NCI-H128 (cell line): ENCODE results near the gene ODAD2.

Experiments
- DNase-seq: peaks from one replicate; lab custom pipeline; 2025; ENCODE audit not compliant: unreplicated experiment; lab: John Stamatoyannopoulos, UW

The ODAD2 gene

GRCh38 chr10:27838901-27839300, 160.0 kb downstream of the ODAD2 start:
- DNase-seq: no peak

DNA sequence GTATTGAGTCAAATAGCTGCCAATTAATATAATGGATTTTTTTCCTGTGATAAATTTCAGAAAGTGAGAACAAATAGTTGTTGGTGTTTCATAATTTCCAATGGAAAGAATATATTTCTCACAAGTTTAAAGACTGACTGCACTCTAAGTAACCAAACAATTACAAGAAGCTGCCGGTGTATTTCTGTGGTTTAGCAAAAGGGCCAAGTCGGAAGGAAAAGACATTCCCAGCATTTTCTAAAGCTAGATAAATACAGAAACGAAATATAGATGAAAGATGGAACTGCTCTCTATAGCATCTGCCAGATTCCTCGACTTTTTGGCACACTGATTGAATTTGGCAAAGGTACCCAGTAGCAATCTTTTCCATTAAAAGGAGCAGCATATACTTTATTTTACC, 160.5 kb downstream of the ODAD2 start:
- no peak for DNase-seq

DNA sequence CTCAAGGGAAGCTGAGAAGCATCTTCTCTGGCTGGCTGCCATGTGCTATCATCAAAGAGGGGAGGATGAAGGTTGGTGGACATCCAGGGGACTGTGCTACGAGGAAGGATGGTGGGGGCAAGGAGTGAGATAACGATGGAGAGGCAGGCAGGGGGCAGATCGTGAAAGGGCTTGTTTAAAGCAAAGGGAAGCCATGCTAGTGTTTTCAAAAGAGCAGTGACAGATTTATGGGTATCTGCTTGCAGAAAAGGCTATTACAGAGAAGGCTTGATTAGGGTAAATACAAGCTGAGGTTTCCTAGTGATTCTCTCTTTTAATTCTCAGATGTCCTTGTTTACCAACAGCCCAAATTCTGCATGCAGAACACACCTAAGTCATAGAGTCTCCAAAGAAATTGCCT, 164.4 kb downstream of the ODAD2 start:
- no peak for DNase-seq

- DNase-seq: no peak
Observed at GRCh38 chr10:27833792-27834191, 165.1 kb downstream of the ODAD2 start.

DNA sequence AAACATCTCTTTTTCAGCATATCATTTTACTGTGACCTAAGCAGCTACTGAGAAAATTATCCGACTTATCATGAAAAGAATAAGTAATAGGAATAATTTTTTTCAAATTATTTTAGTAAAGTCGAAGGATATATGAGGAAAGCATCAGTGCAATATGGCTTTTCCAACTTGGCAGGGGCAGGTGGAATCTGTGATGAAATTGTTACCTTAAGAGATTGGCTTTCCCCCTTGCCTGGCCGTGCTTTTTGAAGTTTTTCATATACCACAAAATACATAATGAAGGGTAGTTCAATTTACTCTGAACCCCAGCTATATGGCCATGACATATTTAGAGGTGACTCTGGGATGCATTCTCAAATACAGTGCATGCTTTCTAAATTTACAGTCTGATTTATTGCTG, 166.1 kb downstream of the ODAD2 start:
- DNase-seq: no peak

GRCh38 chr10:27826369-27826768, 172.5 kb downstream of the ODAD2 start:
- no peak for DNase-seq

GRCh38 chr10:27822301-27822700, 176.6 kb downstream of the ODAD2 start:
- DNase-seq: no peak

GRCh38 chr10:27820637-27821036, 178.2 kb downstream of the ODAD2 start:
- DNase-seq: no peak

DNA sequence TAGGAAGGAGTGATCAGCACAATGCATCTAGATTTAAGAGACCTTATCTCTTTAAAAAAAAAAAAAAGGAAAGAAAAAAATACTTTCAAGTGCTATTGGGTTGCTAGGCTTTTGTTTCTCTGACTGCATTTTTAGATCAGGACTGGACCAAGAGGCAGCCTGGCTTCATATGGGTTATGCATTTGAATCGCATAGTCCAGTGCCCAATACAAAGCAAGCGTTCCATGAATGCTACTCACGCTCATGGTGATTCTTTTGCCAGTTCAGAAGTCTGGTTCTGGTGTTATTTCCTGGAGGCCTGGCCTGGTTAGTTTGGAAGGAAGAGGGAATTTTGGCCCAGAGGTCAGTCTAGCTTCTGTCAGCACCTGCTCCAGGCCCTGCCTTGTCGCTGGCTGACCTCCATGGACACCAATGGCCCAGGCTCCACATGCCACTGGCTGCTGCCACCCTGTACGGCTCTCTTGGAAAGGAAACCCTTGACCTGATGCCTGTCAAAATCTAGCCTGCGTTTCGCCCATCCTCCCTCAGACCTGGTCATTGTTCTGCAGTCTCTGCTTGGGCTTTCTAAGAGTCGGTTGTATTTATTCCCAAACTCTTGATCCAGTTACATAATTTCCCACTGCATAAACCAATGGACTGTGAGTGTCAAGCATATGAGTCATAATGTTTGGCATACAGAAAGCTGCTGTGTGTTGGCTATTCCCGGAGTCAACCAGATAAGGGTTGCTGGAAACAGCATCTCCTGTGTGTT, 178.9 kb downstream of the ODAD2 start:
- DNase-seq: no peak

DNA sequence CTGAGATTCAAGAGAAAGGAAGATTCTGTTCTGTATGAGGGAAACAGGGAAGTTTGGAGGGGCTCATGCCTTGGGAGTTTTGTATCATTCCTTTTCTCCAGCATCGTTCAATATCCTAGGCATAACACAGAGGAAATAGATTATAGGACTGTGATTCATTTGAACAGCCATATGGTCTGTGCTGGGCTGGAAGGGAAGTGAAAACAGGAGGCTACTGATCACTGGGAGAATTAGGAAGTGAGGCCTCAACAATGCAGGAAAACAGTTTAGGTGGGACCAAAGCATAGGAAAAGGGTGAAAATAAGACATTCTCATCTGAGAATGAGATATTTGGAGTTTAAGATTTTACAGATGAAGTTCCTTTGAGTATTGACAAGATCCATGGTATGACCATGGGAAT, 182.6 kb downstream of the ODAD2 start:
- DNase-seq: no peak

- no peak for DNase-seq
Observed at GRCh38 chr10:27815846-27816245, 183.0 kb downstream of the ODAD2 start.

- DNase-seq: no peak
Observed at GRCh38 chr10:27815261-27815660, 183.6 kb downstream of the ODAD2 start.

GRCh38 chr10:27805180-27805579, 193.7 kb downstream of the ODAD2 start:
- DNase-seq: no peak

DNA sequence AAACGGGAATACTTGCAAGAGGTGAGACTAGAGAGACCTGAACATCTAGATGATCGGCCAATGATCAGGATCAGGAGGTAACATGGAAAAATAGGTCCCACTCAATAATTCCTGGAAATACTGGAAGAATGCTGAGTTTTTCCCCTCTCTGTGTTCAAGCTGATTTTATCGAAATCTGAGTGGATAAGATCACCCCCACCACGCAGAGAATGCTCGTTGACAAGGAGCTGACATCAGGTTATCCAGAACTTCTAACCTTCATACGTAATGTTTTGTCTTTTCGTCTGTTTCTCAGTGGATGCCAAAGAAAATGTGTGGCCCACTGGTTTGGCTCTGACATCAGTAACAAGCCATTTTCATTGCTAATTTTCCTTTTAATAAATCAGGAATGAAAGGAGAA, 194.7 kb downstream of the ODAD2 start:
- no peak for DNase-seq

DNA sequence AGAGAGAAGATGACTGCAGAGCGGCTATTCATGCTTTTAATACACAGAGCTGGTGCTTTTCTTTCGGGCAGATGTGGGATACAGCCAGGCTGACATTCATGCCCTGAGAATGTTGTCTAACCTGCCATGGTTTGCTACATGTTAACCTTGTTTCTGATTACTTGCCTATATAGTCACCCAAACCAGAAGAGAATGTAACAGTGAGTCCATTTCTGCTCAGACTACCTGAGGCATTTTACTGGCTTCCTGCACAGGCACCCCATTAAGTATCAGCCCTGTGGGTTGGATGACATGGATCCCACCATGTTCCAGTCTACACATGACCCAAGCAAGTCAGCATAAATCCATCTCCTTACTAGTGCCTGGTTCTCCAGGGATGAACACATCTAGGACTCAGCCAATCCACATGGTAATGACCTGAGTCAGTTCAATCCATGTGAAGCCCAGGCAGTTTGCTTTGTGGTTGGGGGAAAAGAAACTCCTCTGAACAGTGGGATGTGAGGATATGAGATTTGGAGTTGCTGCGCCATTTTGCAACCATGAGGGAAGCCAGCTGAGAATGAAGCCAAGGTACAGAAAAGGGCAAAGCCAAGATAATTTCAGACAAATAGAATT, 197.6 kb downstream of the ODAD2 start:
- no peak for DNase-seq

- no peak for DNase-seq
Observed at GRCh38 chr10:27799046-27799445, 199.8 kb downstream of the ODAD2 start.

DNA sequence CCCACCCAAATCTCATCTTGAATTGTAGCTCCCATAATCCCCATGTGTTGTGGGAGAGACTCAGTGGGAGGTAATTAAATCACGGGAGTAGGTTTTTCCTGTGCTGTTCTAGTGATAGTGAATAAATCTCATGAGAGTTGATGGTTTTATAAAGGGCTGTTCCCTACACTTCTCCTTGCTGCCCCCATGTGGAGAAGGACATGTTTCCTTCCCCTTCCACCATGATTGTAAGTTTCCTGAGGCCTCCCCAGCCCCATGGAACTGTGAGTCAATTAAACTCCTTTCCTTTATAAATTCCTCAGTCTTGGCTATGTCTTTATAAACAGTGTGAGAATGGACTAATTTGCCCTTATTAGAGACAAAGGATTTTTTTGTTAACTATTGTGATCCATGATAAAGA, 204.7 kb downstream of the ODAD2 start:
- no peak for DNase-seq

DNA sequence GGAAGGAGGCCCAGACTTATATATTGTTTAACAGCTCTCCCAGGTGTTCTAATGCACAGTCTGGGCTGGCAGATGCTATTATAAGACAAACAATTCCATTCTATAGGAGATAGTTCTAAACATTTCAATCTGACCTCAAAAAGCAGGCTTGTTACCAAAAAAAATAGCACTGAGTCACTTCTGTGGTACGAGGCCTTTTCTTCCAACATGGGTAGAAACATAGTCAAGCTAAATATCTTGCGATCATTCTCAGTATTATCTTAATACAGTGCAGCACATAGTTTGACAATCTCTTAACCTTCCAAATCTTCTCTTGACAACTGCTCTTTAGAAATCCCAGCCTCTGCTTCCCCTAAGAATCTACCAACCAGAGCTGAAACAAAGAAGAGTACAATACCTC, 206.7 kb downstream of the ODAD2 start:
- no peak for DNase-seq

- DNase-seq: no peak
Observed at GRCh38 chr10:27784272-27784671, 214.6 kb downstream of the ODAD2 start.

GRCh38 chr10:27783660-27784059, 215.2 kb downstream of the ODAD2 start:
- DNase-seq: no peak

DNA sequence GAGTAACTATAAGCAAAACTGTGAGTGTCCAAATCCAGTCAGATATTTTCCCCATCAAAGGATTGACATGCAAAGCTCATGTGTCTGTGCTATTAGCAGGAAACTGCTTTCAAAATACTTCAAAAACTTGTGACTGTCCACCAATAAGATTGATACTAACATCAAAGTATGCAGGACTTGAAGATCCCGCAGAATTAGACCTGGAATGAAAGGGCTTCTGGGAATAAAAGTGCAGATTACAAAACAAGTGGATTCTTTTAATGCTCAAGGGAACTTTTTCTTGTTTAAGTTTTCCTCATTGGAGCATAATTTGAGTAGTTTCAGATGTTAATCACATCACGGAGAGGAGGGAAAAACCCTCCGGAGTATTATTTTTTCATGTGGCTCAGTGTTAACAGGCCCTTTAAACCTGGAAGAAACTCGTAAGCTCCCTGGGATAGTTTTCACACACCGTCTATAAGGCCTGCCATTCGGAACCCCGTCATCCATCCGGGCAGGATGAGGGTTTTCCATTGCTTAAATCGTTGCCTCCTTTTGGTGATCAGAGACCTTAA, 219.3 kb downstream of the ODAD2 start:
- DNase-seq: no peak

DNA sequence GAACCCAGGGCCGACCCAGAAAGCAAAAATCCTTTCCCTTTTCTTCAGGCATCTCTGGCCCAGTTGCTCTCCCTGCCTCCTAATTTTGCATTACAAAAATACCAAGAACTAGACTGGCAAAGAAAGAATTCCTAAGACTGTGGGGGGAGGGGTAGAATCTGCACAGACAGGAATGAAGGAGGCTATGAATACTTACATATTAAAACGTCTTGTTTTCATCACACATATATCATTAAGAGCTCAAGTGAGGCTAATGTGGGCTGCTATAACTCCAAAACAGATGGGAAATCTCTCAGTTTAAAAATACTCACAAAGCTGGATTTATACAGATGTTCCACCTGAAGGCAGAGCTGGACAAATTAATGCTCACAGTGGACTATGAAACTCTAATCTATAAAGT, 224.0 kb downstream of the ODAD2 start:
- no peak for DNase-seq

- DNase-seq: no peak
Observed at GRCh38 chr10:27771231-27771630, 227.6 kb downstream of the ODAD2 start.
